Small intestine (tissue), 7 donors: ENCODE measurements around the gene USP17L5. TPM values are rescaled to one million over a fixed set of nuclear protein-coding genes. Genes with fewer than 3 reads are reported as not detected.
"Not testable (repeated sequence)": the region's sequence is repeated elsewhere in the genome, so short reads cannot be mapped to it uniquely, and the experiment has no call there.

Experiments used
- DNase-seq, 2 donors: peaks; one replicate each; pipeline versions ENCODE4 v3.0.0 to v3.0.0-alpha.2; 2013
- FAIRE-seq: peaks from 2 replicates; lab custom pipeline; 2012; peaks lifted over from hg19 to GRCh38; lab: Jason Lieb, UNC
- H3K27ac ChIP-seq, 3 donors: one replicate each; pipeline ENCODE4 v1.5.1; 2013; ENCODE audit warnings: low read length in 2 of 3, mild to moderate bottlenecking in 2 of 3, control low read depth in 1 of 3, inconsistent platforms in 1 of 3, low read depth in 1 of 3, moderate library complexity in 1 of 3
- H3K27me3 ChIP-seq, 3 donors: one replicate each; pipeline ENCODE4 v1.6.1; 2013; ENCODE audit warnings: low read length in 3 of 3, inconsistent platforms in 1 of 3; ENCODE audit not compliant: control insufficient read depth in 3 of 3, insufficient read depth in 3 of 3
- H3K36me3 ChIP-seq, 3 donors: one replicate each; pipeline ENCODE4 v1.6.1; 2013; ENCODE audit warnings: low read length in 3 of 3, inconsistent platforms in 1 of 3, low read depth in 1 of 3, mild to moderate bottlenecking in 1 of 3, moderate library complexity in 1 of 3; ENCODE audit not compliant: control insufficient read depth in 3 of 3, insufficient read depth in 2 of 3
- H3K4me1 ChIP-seq, 3 donors: one replicate each; pipeline ENCODE4 v1.6.1; 2013; ENCODE audit warnings: low read length in 2 of 3, inconsistent platforms in 1 of 3, low read depth in 1 of 3, mild to moderate bottlenecking in 1 of 3, moderate library complexity in 1 of 3; ENCODE audit not compliant: control insufficient read depth in 3 of 3, insufficient read depth in 2 of 3
- H3K4me3 ChIP-seq, 3 donors: one replicate each; pipeline ENCODE4 v1.5.1; 2013; ENCODE audit warnings: low read length in 3 of 3, control low read depth in 1 of 3, inconsistent platforms in 1 of 3, low read depth in 1 of 3, mild to moderate bottlenecking in 1 of 3, moderate library complexity in 1 of 3
- H3K9me3 ChIP-seq, 2 donors: one replicate each; pipeline ENCODE4 v1.6.1; 2013; ENCODE audit warnings: low read depth in 1 of 2, low read length in 1 of 2; ENCODE audit not compliant: control insufficient read depth in 2 of 2, insufficient read depth in 1 of 2
- WGBS, 3 donors: extraction: QIAGEN DNeasy Blood & Tissue Kit; methylation state at CpG; one replicate each; pipeline ENCODE4 v1.1.7; 2013; 5-methylcytosine and 5-hydroxymethylcytosine counted together
- polyA plus RNA-seq, 4 donors: library from polyadenylated mRNA; stranded (reverse) in 3 of 4; unstranded in 1 of 4; fragments of 200-250 nt in 3 of 4; fragments of 120-200 nt in 1 of 4; gene quantifications; one replicate each; pipeline versions ENCODE4 v1.2.1 to v1.2.3, GENCODE V29; 2013
- donor health status: healthy with polysubstance abuse.
- donor health status: control.
- donor health status: control.
- donor health status: Bipolar disorder and iron deficiency.
- donor health status: healthy.

The USP17L5 gene
- polyA plus RNA-seq, 4 donors = not detected

- H3K4me1 ChIP-seq, H3K27me3 ChIP-seq, H3K36me3 ChIP-seq, H3K9me3 ChIP-seq, H3K27ac ChIP-seq, H3K4me3 ChIP-seq, DNase-seq, FAIRE-seq: not testable (repeated sequence)
- no CpG with 5 or more reads among the region's 15 CpGs for WGBS, 3 donors
Measured at GRCh38 chr4:9353338-9353737, 14.1 kb downstream of the USP17L5 start, which contains the start of gene USP17L29. Gene USP17L29, plus strand, starts transcription at chr4:9353638. Its CDS starts 0 bp downstream, at chr4:9353638.

GRCh38 chr4:9362829-9363228 is 23.6 kb downstream of the USP17L5 start, which contains the start of gene USP17L30:
Gene USP17L30, plus strand, starts transcription at chr4:9363129. Its CDS starts 0 bp downstream, at chr4:9363129.
- not testable (repeated sequence) for H3K9me3 ChIP-seq, H3K36me3 ChIP-seq, H3K27ac ChIP-seq, H3K27me3 ChIP-seq, H3K4me3 ChIP-seq, DNase-seq, H3K4me1 ChIP-seq, FAIRE-seq
- no CpG with 5 or more reads among the region's 15 CpGs for WGBS, 3 donors

GRCh38 chr4:9379881-9380280 is 40.7 kb downstream of the USP17L5 start:
- H3K36me3 ChIP-seq, DNase-seq, H3K27me3 ChIP-seq, H3K4me1 ChIP-seq, H3K4me3 ChIP-seq, FAIRE-seq, H3K9me3 ChIP-seq, H3K27ac ChIP-seq: not testable (repeated sequence)
- WGBS, 3 donors = 37 to 57% (median 50%) methylated on average over 1 of the region's 1 CpG

GRCh38 chr4:9381012-9381534 is 41.9 kb downstream of the USP17L5 start:
- H3K4me3 ChIP-seq = peak overlapping the region in 2 of 3 donors; percentile 47 to 49
- DNase-seq (peak; percentile 12 to 51), FAIRE-seq (peak; percentile 19)
- not testable (repeated sequence) for H3K27me3 ChIP-seq, H3K9me3 ChIP-seq, H3K36me3 ChIP-seq, H3K27ac ChIP-seq, H3K4me1 ChIP-seq
- WGBS, 3 donors = 20 to 35% (median 26%) methylated on average over 19 to 36 of the region's 36 CpGs

GRCh38 chr4:9384126-9384525 is 44.9 kb downstream of the USP17L5 start:
- H3K4me3 ChIP-seq = no peak overlapping the region
- no peaks in the 10 kb centered on the region for H3K36me3 ChIP-seq
- DNase-seq (peak in 1 of 2 donors; percentile 3), FAIRE-seq (no peak)
- H3K9me3 ChIP-seq = no peaks in the 10 kb centered on the region
- H3K27ac ChIP-seq = no peak overlapping the region
- H3K27me3 ChIP-seq = no peaks in the 10 kb centered on the region
- 26 to 66% (median 43%) methylated on average over 1 of the region's 1 CpG for WGBS, 3 donors
- no peaks in the 10 kb centered on the region for H3K4me1 ChIP-seq

GRCh38 chr4:9389001-9389400 is 49.8 kb downstream of the USP17L5 start:
- H3K4me3 ChIP-seq, FAIRE-seq, H3K9me3 ChIP-seq, H3K36me3 ChIP-seq, H3K27ac ChIP-seq, H3K27me3 ChIP-seq, H3K4me1 ChIP-seq, DNase-seq: not testable (repeated sequence)
- WGBS, 3 donors = 42 to 71% (median 49%) methylated on average over 2 of the region's 2 CpGs

Other genes with a start within 250 kb of the USP17L5 start
- gene FAM90A26, start 169.0 kb upstream of the USP17L5 start, polyA plus RNA-seq = not detected
- not detected for gene USP17L10, start 128.7 kb upstream of the USP17L5 start, polyA plus RNA-seq
- gene USP17L11, start 124.0 kb upstream of the USP17L5 start, polyA plus RNA-seq = not detected
- not detected for gene USP17L12, start 119.3 kb upstream of the USP17L5 start, polyA plus RNA-seq
- not detected for gene USP17L13, start 114.5 kb upstream of the USP17L5 start, polyA plus RNA-seq
- not detected for gene USP17L15, start 105.0 kb upstream of the USP17L5 start, polyA plus RNA-seq
- not detected for gene USP17L17, start 95.5 kb upstream of the USP17L5 start, polyA plus RNA-seq
- not detected for gene USP17L18, start 90.8 kb upstream of the USP17L5 start, polyA plus RNA-seq
- gene USP17L19, start 86.0 kb upstream of the USP17L5 start, polyA plus RNA-seq = not detected
- not detected for gene USP17L20, start 81.3 kb upstream of the USP17L5 start, polyA plus RNA-seq
- gene USP17L21, start 76.5 kb upstream of the USP17L5 start, polyA plus RNA-seq = not detected
- not detected for gene USP17L22, start 71.8 kb upstream of the USP17L5 start, polyA plus RNA-seq
- gene USP17L24, start 14.2 kb upstream of the USP17L5 start, polyA plus RNA-seq = not detected
- gene USP17L25, start 9.5 kb upstream of the USP17L5 start, polyA plus RNA-seq = not detected
- not detected for gene USP17L26, start 4.7 kb upstream of the USP17L5 start, polyA plus RNA-seq
- gene USP17L27, start 4.7 kb downstream of the USP17L5 start, polyA plus RNA-seq = not detected
- gene USP17L28, start 9.5 kb downstream of the USP17L5 start, polyA plus RNA-seq = not detected
- not detected for gene USP17L29, start 14.2 kb downstream of the USP17L5 start, polyA plus RNA-seq
- gene USP17L30, start 23.7 kb downstream of the USP17L5 start, polyA plus RNA-seq = not detected
- gene DEFB131A, start 105.0 kb downstream of the USP17L5 start, polyA plus RNA-seq = not detected